SK-N-SH treated with all-trans-retinoic acid at 6 μM for 48 hours (cell line): ENCODE results near the gene HIGD2A.

Source experiments
- ATAC-seq: fragments of 200-7000 bp; cut with Tn5 transposase; 3 replicates; pipeline ENCODE4 v1.9.1; 2020; ENCODE audit warnings: mild to moderate bottlenecking, moderate library complexity
- BACH2 ChIP-seq: fragments of 250-450 bp; sonication (Bioruptor Pico); IDR thresholded peaks from 2 replicates; pipeline ENCODE4 v1.9.0; 2021; ENCODE audit warnings: mild to moderate bottlenecking, borderline replicate concordance
- CREB5 ChIP-seq: fragments of 250-450 bp; sonication (Bioruptor Pico); IDR thresholded peaks from 2 replicates; pipeline ENCODE4 v1.5.1; 2020; ENCODE audit warnings: low read depth, mild to moderate bottlenecking, moderate library complexity
- CSDC2 ChIP-seq: fragments of 250-450 bp; sonication (Bioruptor Pico); IDR thresholded peaks from 2 replicates; pipeline ENCODE4 v1.5.0; 2020; ENCODE audit warnings: mild to moderate bottlenecking, moderate library complexity
- CSRNP3 ChIP-seq: fragments of 250-450 bp; sonication (Bioruptor Pico); IDR thresholded peaks from 2 replicates; pipeline ENCODE4 v1.5.1; 2021; ENCODE audit warnings: mild to moderate bottlenecking, moderate library complexity
- ESRRG ChIP-seq: fragments of 250-450 bp; sonication (Bioruptor Pico); IDR thresholded peaks from 2 replicates; pipeline ENCODE4 v1.6.1; 2021; ENCODE audit warnings: mild to moderate bottlenecking
- GLIS3 ChIP-seq: fragments of 250-450 bp; sonication (Bioruptor Pico); IDR thresholded peaks from 2 replicates; pipeline ENCODE4 v1.5.0; 2020; ENCODE audit warnings: mild to moderate bottlenecking, moderate library complexity
- ISL1 ChIP-seq: fragments of 250-450 bp; sonication (Bioruptor Pico); IDR thresholded peaks from 2 replicates; pipeline ENCODE4 v2.1.2; 2022; ENCODE audit warnings: mild to moderate bottlenecking, moderate library complexity
- OSR1 ChIP-seq: fragments of 250-450 bp; sonication (Bioruptor Pico); IDR thresholded peaks from 2 replicates; pipeline ENCODE4 v1.8.0; 2022; ENCODE audit warnings: moderate library complexity, mild to moderate bottlenecking, inconsistent platforms
- PATZ1 ChIP-seq: fragments of 250-450 bp; sonication (Bioruptor Pico); IDR thresholded peaks from 2 replicates; pipeline ENCODE4 v1.8.0; 2020; ENCODE audit warnings: mild to moderate bottlenecking, moderate library complexity, borderline replicate concordance
- POU6F1 ChIP-seq: fragments of 250-450 bp; sonication (Bioruptor Pico); IDR thresholded peaks from 2 replicates; pipeline ENCODE4 v1.8.0; 2021; ENCODE audit warnings: low read depth, mild to moderate bottlenecking, moderate library complexity, borderline replicate concordance
- PPARA ChIP-seq: fragments of 250-450 bp; sonication (Bioruptor Pico); IDR thresholded peaks from 2 replicates; pipeline ENCODE4 v1.5.0; 2020; ENCODE audit warnings: mild to moderate bottlenecking, borderline replicate concordance
- RARB ChIP-seq: fragments of 250-450 bp; sonication (Bioruptor Pico); IDR thresholded peaks from 2 replicates; pipeline ENCODE4 v1.8.0; 2021; ENCODE audit warnings: mild to moderate bottlenecking, moderate library complexity
- TCF4 ChIP-seq: fragments of 250-450 bp; sonication (Bioruptor Pico); IDR thresholded peaks from 2 replicates; pipeline ENCODE4 v1.8.0; 2021; ENCODE audit warnings: mild to moderate bottlenecking, moderate library complexity, borderline replicate concordance
- TOX ChIP-seq: fragments of 250-450 bp; sonication (Bioruptor Pico); IDR thresholded peaks from 2 replicates; pipeline ENCODE4 v1.8.0; 2021; ENCODE audit warnings: mild to moderate bottlenecking, moderate library complexity, borderline replicate concordance
- TSHZ2 ChIP-seq: fragments of 250-450 bp; sonication (Bioruptor Pico); IDR thresholded peaks from 2 replicates; pipeline ENCODE4 v1.5.0; 2020; ENCODE audit warnings: mild to moderate bottlenecking, moderate library complexity
- ZC3H10 ChIP-seq: fragments of 250-450 bp; sonication (Bioruptor Pico); IDR thresholded peaks from 2 replicates; pipeline ENCODE4 v1.5.1; 2021; ENCODE audit warnings: mild to moderate bottlenecking, moderate library complexity
- ZFP3 ChIP-seq: fragments of 250-450 bp; sonication (Bioruptor Pico); IDR thresholded peaks from 2 replicates; pipeline ENCODE4 v1.5.0; 2020; ENCODE audit warnings: mild to moderate bottlenecking, moderate library complexity
- ZNF565 ChIP-seq: fragments of 450-650 bp; formaldehyde crosslinking; conservative IDR thresholded peaks from 2 replicates; pipeline ENCODE4 v1.5.0; 2020; ENCODE audit warnings: low read depth, mild to moderate bottlenecking, moderate library complexity
- ZNF70 ChIP-seq: fragments of 450-650 bp; formaldehyde crosslinking; IDR thresholded peaks from 2 replicates; pipeline ENCODE4 v1.5.0; 2020; ENCODE audit warnings: mild to moderate bottlenecking, moderate library complexity
- ZNF8 ChIP-seq: fragments of 450-650 bp; formaldehyde crosslinking; IDR thresholded peaks from 2 replicates; pipeline ENCODE4 v1.5.0; 2020; ENCODE audit warnings: mild to moderate bottlenecking, moderate library complexity

HIGD2A gene

GRCh38 chr5:176429972-176430371 is 41.4 kb downstream of the HIGD2A start:
- TF ChIP-seq PPARA = no peak
- TF ChIP-seq CSRNP3 (CRISPR knock-in tag) = no peak
- TF ChIP-seq ZNF8 = no peak
- TF ChIP-seq CREB5 (CRISPR knock-in tag) = no peak
- no peak for TF ChIP-seq CSDC2 (CRISPR knock-in tag)
- no peak for TF ChIP-seq ZNF70 (CRISPR knock-in tag)
- no peak for TF ChIP-seq POU6F1 (CRISPR knock-in tag)
- no peak for TF ChIP-seq ZC3H10 (CRISPR knock-in tag)
- no peak for TF ChIP-seq TCF4 (CRISPR knock-in tag)
- TF ChIP-seq PATZ1 (CRISPR knock-in tag) = no peak
- TF ChIP-seq BACH2 = no peak
- no peak for TF ChIP-seq ZFP3 (CRISPR knock-in tag)

GRCh38 chr5:176432707-176433106 is 44.2 kb downstream of the HIGD2A start:
- ATAC-seq = no peak
- TF ChIP-seq CSDC2 (CRISPR knock-in tag) (no peak), BACH2 (no peak), GLIS3 (CRISPR knock-in tag) (no peak), ZNF565 (CRISPR knock-in tag) (no peak), PATZ1 (CRISPR knock-in tag) (no peak), TOX (no peak), CREB5 (CRISPR knock-in tag) (no peak), PPARA (no peak), TSHZ2 (CRISPR knock-in tag) (no peak), ZNF70 (CRISPR knock-in tag) (no peak), ESRRG (CRISPR knock-in tag) (no peak)
- TF ChIP-seq, all 23 proteins: peak for 0

More at GRCh38 chr5:176429972-176430371, 41.4 kb downstream of the HIGD2A start:
- ATAC-seq = no peak

GRCh38 chr5:176436656-176437055 is 48.1 kb downstream of the HIGD2A start:
- peak; percentile 73 for ATAC-seq
- TF ChIP-seq TSHZ2 (CRISPR knock-in tag) = no peak
- no peak for TF ChIP-seq TOX
- TF ChIP-seq RARB (CRISPR knock-in tag) = no peak
- no peak for TF ChIP-seq OSR1 (CRISPR knock-in tag)
- TF ChIP-seq ZC3H10 (CRISPR knock-in tag) = no peak
- no peak for TF ChIP-seq CSRNP3 (CRISPR knock-in tag)
- no peak for TF ChIP-seq ISL1
- TF ChIP-seq ZFP3 (CRISPR knock-in tag) = no peak
- no peak for TF ChIP-seq CSDC2 (CRISPR knock-in tag)
